ENCODE data around the gene SOX13.

The SOX13 gene

DNA sequence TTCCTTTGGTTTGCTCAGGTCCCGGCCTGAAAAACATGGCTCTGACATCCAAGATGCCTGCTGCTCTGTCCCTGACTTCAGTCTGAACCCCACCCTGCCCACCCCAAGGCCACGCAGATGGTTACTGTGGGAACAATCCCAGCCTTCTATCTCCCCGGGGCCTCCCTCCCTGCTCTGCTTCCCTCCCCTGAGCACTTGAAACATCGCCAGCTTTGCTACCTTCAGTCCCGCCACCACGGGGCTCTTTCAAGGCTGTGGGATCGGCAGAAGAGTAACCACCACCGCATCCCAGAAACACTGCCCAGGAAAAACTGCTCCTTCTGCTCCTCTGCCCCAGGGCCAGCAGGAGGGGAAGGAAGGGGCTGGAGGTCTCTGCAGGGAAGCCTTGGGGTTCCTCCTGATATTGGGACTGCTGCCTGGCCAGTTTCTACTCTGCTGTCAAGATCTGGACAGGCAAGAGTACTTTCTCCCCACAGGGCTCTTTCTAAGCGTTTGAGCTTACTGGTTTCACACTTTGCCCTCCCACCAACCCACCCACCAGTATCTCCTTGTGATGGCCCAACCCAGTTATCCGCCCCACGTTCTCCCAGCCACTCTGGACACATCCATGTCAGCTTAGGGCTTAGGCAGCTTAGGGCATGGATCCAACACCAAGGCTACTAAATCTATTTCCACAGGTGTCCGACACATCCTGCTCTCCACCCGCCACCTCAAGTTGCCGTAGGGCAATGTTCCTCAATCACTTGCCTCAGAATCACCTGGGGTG lies 70.5 kb downstream of the SOX13 start:
- TF ChIP-seq, protein P1, sequence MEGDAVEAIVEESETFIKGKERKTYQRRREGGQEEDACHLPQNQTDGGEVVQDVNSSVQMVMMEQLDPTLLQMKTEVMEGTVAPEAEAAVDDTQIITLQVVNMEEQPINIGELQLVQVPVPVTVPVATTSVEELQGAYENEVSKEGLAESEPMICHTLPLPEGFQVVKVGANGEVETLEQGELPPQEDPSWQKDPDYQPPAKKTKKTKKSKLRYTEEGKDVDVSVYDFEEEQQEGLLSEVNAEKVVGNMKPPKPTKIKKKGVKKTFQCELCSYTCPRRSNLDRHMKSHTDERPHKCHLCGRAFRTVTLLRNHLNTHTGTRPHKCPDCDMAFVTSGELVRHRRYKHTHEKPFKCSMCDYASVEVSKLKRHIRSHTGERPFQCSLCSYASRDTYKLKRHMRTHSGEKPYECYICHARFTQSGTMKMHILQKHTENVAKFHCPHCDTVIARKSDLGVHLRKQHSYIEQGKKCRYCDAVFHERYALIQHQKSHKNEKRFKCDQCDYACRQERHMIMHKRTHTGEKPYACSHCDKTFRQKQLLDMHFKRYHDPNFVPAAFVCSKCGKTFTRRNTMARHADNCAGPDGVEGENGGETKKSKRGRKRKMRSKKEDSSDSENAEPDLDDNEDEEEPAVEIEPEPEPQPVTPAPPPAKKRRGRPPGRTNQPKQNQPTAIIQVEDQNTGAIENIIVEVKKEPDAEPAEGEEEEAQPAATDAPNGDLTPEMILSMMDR (IDR thresholded peaks at IDR 0.05; ENCODE audit: low read depth, low read length): no peak
- H3K4me3 ChIP-seq (ENCODE audit: low read depth, low read length): no peak overlapping the region

DNA sequence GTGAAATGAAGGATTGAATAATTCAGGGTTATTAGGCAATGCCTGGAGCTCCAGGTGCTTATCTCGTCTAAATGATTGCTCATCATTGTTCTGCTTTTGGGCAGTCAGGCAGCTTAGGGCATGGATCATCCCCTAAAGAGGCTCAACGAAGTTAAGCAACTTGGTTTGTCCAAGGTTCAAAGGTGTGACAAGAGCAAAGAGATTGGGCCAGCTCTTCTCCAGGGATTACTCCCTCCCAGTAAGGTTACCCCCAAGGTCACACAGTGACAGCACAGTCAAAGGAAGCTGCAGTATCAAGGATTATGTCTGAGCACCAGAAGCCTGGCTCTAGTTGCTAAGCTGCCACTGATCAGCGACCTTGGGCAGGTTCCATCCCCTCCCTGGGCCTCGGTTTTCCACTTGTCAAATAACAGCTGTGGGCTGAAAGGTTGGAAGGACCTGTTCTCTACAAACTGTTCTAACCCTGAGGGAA lies 72.2 kb downstream of the SOX13 start:
- TF ChIP-seq, protein P1 (IDR thresholded peaks at IDR 0.05; ENCODE audit: low read depth, low read length): no peak
- no peak overlapping the region for H3K4me3 ChIP-seq (ENCODE audit: low read depth, low read length)

DNA sequence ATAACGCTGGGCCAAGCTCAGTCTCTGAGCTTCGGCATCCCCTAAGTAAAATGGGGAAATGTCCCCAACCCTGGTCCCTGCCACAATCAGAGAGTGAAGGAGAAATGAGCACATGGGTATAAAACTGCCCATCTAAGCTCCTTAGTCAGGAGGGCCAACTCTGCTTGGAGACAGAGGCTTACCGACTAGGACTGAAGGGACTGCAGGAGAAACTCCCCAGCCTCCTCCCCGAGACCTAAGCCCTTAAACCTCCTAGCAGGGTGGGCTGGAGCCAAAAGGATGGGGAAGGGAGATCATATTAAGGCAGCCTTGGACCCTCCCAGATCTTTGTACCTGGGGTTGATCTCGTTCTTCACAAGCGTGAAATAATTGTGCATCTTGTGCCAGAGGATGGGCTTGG lies 73.4 kb downstream of the SOX13 start:
- TF ChIP-seq, protein P1 (IDR thresholded peaks at IDR 0.05; ENCODE audit: low read depth, low read length): no peak
- H3K4me3 ChIP-seq (ENCODE audit: low read depth, low read length): no peak overlapping the region

DNA sequence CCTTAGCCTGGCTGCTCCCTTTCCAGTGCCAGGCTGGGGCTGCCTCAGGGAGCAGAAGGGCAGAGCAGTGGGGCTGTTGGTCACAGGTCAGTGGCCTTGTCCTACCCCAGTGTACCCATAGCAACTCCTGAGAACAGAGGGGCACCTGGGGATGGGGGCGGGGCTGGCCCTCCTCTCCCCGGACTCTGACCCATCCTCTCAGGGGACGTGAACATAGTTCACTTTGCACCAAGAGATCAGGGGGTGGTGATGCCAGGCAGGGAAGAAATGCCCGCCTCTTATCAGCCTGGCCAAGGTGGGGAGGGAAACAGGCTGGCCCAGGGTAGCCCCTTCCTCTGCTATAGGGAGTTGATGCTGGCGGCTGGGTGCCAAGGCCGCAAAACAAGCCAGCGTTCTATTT lies 74.0 kb downstream of the SOX13 start:
- H3K4me3 ChIP-seq (ENCODE audit: low read depth, low read length): no peak overlapping the region
- TF ChIP-seq, protein P1 (IDR thresholded peaks at IDR 0.05; ENCODE audit: low read depth, low read length): no peak

DNA sequence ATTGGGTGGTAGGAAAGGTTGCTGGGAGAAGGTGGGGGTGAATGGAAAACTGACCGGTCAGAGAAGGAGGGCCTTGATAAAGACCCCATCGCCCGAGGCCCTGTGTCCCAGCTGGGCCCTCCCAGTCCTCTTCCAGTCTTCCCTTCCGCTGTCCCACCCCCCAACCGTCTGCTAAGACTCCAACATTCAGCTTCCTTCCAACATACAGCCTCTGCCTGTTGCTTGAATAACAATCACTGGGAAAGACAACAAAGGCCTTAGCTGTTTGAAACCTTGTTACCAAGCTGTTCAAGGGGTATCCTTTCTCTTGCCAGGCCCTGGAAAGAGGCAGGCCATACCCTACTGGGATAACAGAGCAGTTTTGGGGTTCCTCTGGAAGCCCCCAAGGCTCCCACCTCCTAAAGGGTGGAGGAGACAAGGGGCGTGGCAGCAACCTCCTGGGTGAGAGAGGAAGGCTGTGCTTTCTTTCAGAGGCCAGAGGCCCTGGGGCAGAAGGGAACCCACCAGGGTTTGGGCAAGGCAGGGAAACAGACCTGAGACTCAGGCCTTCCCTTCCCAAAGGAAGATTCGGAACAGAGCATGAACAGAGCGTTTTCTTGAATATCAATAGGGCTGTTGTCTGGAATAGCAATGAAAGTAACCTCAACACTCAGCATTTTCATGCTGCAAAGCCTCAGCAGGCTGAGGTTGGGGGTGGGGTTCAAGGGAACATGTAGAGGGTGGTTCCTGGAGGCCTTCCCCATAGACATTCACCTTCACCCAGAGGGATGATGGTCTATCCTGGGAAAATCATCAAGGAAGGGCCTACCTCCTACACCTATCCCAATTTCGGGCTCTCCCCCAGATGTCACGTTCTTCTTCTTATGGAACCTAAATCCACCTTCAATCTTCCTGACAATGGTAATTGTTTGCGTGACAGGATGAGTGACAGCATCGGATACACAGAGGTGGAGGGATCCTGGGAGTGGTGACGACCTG lies 74.8 kb downstream of the SOX13 start:
- no peak overlapping the region for H3K4me3 ChIP-seq (ENCODE audit: low read depth, low read length)
- TF ChIP-seq, protein P1 (IDR thresholded peaks at IDR 0.05; ENCODE audit: low read depth, low read length): no peak

DNA sequence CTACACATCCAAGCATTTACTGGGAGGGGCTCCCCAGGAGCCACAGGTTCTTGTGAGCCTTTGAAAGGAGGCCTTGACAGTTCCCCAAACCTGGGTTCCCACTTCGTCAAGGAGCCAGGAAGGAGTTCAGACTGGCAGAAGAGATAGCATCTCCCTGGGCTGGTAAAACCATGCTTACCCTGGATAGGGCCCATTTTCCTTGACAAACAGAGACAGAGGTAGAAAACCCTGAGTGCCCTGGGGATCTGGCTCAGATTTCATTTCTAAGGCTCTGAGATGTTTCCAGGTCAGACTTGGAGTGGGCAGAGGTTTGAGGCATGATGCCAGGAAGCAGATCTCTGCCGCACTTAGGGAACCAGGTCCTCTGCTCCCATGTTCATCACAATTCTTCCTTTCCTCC lies 76.2 kb downstream of the SOX13 start:
- H3K4me3 ChIP-seq (ENCODE audit: low read depth, low read length): no peak overlapping the region
- TF ChIP-seq, protein P1 (IDR thresholded peaks at IDR 0.05; ENCODE audit: low read depth, low read length): no peak

Measured in WI38 (cell line).